KOPT-K1 (cell line): ENCODE measurements around the gene COPZ2.

Experiments
- H3K27ac ChIP-seq: fragments of 200-600 bp; sonication (generic); 2 replicates; pipeline ENCODE4 v1.5.1; 2016; ENCODE audit warnings: antibody characterized with exemption, mild to moderate bottlenecking, low read depth, low read length; ENCODE audit not compliant: poor library complexity, severe bottlenecking
- H3K36me3 ChIP-seq: fragments of 200-600 bp; sonication (generic); 2 replicates; pipeline ENCODE4 v1.5.1; 2017; ENCODE audit warnings: antibody characterized with exemption, mild to moderate bottlenecking, low read length, moderate library complexity; ENCODE audit not compliant: insufficient read depth
- H3K9me3 ChIP-seq: fragments of 200-600 bp; sonication (generic); 2 replicates; pipeline ENCODE4 v1.5.1; 2017; ENCODE audit warnings: antibody characterized with exemption, low read length, mild to moderate bottlenecking; ENCODE audit not compliant: insufficient read depth, poor library complexity, severe bottlenecking

COPZ2 gene

DNA sequence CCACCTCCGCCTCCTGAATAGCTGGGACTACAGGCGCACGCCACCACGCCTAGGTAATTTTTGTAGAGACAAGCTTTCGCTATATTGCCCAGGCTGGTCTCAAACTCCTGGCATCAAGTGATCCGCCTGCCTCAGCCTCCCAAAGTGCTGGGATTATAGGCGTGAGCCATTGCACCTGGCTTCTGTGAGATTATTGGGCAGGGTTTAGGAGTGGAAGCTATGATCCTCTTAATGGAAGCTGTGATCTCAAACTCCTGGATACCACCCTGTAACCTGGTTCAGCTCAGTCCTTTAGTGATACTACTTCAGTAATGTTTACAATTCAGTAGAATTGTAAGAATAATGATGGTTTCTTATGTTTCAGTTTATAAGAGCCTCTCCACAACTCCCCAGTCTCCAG, 24.7 kb upstream of the COPZ2 start:
- H3K27ac ChIP-seq: no peak overlapping the region
- H3K36me3 ChIP-seq: peaks cover 100% of the 10 kb centered on the region
- H3K9me3 ChIP-seq: no peaks in the 10 kb centered on the region

DNA sequence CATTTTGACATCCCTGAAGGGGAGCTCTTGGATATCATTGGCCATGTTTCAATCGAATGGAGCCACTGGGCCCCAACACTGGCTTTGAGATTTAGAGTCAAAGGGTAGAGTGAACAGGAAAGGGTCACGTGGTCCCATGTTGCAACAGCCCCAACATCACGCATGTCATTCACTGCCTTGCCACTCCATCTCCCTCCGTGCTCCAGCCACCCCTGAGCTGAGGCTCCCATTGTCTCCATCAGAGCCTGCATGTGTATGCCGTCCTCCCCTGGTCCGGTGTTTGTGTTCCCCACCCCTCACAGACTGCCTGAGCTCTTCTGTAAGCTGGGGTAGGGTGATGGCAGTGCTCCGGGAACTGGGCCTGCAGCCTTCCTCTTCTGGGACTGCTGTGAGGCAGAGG, 22.7 kb upstream of the COPZ2 start:
- H3K27ac ChIP-seq: no peak overlapping the region
- peaks cover 100% of the 10 kb centered on the region for H3K36me3 ChIP-seq
- H3K9me3 ChIP-seq: no peaks in the 10 kb centered on the region

DNA sequence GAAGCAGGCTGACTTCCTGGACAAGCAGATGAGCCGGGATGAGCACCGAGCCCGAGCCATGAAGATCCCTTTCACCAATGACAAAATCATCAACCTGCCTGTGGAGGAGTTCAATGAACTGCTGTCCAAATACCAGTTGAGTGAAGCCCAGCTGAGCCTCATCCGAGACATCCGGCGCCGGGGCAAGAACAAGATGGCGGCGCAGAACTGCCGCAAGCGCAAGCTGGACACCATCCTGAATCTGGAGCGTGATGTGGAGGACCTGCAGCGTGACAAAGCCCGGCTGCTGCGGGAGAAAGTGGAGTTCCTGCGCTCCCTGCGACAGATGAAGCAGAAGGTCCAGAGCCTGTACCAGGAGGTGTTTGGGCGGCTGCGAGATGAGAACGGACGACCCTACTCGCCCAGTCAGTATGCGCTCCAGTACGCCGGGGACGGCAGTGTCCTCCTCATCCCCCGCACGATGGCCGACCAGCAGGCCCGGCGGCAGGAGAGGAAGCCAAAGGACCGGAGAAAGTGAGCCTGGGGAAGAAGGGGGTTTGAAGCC, 21.6 kb upstream of the COPZ2 start:
- Histone ChIP-seq H3K27ac (no peak overlapping the region), H3K9me3 (no peaks in the 10 kb centered on the region), H3K36me3 (peaks cover 100% of the 10 kb centered on the region)

DNA sequence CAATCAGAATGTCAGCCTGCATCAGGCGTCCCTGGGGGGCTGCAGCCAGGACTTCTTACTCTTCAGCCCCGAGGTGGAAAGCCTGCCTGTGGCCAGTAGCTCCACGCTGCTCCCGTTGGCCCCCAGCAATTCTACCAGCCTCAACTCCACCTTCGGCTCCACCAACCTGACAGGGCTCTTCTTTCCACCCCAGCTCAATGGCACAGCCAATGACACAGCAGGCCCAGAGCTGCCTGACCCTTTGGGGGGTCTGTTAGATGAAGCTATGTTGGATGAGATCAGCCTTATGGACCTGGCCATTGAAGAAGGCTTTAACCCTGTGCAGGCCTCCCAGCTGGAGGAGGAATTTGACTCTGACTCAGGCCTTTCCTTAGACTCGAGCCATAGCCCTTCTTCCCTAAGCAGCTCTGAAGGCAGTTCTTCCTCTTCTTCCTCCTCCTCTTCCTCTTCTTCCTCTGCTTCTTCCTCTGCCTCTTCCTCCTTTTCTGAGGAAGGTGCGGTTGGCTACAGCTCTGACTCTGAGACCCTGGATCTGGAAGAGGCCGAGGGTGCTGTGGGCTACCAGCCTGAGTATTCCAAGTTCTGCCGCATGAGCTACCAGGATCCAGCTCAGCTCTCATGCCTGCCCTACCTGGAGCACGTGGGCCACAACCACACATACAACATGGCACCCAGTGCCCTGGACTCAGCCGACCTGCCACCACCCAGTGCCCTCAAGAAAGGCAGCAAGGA, 21.0 kb upstream of the COPZ2 start:
- H3K27ac ChIP-seq: no peak overlapping the region
- H3K9me3 ChIP-seq: no peaks in the 10 kb centered on the region
- peaks cover 100% of the 10 kb centered on the region for H3K36me3 ChIP-seq

DNA sequence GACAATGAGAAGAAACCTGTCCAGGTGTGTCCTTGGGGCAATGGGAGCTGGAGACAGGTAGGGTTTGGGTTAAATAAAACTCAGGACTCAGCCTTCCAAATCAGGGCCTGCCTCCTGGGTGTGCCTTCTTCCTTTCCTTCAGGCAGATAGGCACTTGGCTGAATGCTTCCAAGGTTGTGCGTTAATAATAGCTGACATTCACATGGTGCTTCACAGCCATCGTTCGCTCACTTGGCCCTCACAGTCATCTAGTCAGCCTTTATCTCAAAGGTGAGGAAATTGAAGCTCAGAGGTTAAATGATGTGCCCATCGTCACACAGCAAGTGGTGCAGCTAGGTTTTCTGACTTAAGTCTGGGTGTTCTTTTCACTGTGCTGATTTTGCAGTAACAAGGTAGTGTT, 20.0 kb upstream of the COPZ2 start:
- Histone ChIP-seq H3K27ac (no peak overlapping the region), H3K36me3 (peaks cover 100% of the 10 kb centered on the region), H3K9me3 (no peaks in the 10 kb centered on the region)

DNA sequence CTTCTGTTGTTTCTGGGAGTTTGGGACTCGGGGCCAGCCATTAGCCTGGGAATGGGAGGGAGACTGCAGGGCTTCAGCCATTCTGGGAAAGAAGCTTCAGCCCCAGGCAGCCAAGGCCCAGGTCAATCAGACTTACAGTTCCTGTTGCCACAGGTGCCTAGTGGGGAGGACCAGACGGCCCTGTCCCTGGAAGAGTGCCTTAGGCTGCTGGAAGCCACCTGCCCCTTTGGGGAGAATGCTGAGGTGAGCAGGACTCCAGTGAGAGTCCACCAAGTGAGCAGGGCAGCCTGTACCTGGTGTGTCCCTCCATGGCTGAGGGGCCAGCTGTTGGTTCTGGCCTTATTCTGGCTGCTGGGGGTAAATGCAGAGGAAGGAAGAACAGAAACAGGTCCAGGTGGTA, 19.3 kb upstream of the COPZ2 start:
- Histone ChIP-seq H3K27ac (no peak overlapping the region), H3K9me3 (no peaks in the 10 kb centered on the region), H3K36me3 (peaks cover 100% of the 10 kb centered on the region)

DNA sequence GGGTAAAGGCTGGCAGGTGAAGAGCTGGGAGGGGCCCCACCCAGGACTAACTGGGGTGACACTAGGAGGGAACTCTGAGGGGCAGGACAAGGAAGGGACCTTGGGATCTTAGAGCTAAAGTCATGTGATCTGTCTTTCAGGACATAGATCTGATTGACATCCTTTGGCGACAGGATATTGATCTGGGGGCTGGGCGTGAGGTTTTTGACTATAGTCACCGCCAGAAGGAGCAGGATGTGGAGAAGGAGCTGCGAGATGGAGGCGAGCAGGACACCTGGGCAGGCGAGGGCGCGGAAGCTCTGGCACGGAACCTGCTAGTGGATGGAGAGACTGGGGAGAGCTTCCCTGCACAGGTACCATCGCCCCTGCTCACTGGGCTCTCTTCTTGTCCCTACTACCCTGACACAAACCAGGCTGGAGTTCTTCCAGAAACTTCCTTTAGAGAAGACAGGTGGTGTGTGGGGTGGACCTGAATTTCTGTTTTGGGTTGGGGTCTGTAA, 18.7 kb upstream of the COPZ2 start:
- Histone ChIP-seq H3K9me3 (no peaks in the 10 kb centered on the region), H3K27ac (no peak overlapping the region), H3K36me3 (peaks cover 100% of the 10 kb centered on the region)

DNA sequence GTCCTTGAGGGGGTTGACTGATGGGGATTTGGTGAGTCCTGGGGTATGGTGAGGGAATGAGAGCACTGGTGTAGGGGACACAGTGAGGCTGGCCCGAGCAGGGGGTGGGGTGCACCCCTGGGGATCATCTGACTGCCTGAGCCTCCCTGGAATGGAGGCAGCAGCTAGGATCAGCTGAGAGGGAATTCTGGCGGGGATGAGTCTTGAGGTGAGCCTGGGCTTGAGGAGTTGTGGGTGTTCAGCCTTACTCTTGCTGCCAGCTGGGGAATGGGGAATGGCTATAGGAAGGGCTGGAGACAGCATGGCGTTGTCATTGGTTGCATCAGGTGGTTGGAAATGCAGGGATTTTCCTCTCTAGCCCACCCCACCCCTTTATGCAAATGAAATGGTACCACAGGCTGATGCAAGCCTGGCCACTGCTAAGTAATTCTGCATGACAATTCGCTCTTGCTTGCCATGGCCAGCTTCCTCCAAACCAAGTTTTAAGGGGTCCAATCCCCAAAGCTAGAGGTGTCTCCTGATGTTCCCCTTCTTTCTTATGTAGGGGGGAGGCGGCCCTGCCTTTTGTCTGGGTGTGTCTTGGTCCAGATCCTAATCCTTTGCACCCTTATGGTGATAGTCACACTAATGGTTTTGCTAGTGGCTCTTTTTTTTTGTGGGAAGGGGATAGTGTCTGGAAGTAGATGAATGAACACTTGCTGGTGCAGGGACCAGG, 18.1 kb upstream of the COPZ2 start:
- H3K27ac ChIP-seq: no peak overlapping the region
- peaks cover 100% of the 10 kb centered on the region for H3K36me3 ChIP-seq

DNA sequence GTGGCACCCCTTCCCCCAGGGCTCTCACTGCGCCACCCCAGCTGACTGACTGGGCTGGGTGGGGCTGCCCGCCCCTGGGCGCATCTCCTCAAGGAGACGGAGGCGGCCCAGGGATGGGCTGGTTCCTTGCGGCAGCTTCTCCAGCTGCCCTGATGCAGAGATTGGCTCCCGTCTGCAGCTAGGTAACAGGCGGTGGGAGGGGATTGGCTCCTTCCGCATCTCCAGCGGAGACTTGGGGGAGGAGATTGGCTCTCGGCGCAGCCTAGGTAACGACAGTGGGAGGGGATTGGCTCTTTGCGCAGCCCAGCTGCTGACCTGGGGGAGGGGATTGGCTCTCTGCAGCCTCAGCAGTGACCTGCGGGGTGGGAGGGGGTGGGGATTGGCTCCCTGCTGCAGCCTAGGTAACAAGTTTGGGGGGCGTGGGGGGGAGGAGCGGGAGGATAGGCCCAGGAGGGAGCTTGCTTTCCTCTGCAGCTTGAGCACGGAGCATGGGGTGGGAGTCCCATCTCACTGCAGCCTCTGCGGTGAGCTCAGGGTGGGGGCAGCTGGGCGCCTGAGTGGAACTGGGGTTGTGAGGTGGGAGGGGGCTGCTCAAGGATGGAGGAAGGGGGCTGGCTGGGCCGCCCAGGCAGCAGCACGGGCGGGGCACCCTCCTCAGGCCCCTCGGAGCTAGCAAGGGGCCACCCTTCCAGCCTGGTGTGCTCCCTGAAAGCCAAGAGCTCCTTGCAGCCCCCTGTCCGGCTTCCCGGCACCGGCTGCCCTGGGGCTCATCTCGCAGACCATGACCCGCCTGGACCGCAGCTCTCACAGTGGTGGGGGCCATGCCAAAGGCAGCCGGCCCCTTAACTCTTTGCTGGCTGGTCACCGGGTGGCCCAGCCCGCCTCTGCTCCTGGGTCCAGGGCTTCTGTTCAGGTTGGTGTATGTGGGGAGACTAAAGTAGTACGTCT, 16.9 kb upstream of the COPZ2 start:
- H3K36me3 ChIP-seq: peaks cover 92% of the 10 kb centered on the region
- H3K9me3 ChIP-seq: no peaks in the 10 kb centered on the region
- H3K27ac ChIP-seq: no peak overlapping the region

More for the DNA sequence above, 18.1 kb upstream of the COPZ2 start:
- H3K9me3 ChIP-seq: no peaks in the 10 kb centered on the region

DNA sequence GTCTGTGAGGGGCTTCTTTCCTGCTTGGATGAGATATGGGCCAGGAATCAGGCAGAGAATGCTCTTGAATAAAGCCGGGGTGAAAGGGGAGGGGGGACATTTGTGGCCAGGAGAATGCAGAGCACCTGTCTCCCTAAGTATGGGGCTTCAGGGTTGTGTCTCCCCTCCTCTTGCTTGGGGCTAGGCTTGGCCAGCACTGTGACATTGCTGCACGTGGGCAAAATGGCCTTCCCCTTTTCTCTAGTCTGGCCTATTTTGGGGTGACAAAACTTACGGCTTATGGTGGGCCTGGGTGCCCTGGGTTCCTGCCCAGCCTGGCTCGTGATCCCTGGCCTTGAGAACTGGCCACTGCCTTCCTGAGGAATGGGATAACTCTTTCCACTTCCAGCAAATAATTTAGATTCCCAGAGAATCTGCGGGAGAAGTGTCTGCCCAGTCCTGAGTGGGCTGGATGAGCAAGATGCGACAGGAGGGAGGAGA, 16.2 kb upstream of the COPZ2 start:
- H3K9me3 ChIP-seq: no peaks in the 10 kb centered on the region
- H3K27ac ChIP-seq: no peak overlapping the region
- H3K36me3 ChIP-seq: peaks cover 85% of the 10 kb centered on the region

DNA sequence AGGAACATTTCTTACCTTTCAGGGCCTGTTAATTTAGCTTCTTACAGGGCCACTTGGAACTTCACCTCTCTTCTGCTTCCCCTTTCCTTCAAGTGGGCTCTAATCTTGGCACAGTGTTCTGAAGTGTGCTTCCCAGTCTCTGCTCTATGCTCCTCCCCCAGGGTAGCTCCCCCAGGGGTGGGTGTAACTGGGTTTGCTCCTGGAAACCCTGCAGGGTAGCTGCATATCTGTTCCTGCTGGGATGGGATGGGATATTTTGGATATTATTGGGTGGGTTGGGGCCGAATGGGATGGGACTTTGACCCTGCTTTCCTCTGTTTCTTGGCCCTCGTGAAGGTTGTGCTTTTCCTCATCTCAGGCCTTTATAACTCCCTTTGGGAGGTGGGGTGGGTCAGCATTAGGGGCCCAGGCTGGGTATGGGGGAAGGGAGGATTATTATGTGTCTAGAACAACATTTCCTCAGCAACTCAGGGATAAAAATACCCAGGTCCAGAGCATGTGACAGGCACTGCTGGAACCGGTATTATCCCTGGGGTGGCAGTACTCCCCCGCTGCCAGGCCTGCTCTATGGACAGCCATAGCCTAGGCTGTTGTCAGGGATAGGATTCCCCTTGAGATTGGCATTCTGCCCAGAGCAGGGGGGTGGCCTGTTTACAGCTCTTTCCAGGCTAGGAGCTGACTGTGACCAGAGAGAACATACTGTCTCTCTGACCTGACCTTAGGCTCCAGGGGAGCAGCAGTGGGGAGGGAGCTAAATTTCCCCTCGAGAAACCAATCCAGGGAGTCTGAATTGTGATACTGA, 15.6 kb upstream of the COPZ2 start:
- H3K9me3 ChIP-seq: no peaks in the 10 kb centered on the region
- H3K36me3 ChIP-seq: peaks cover 79% of the 10 kb centered on the region
- no peak overlapping the region for H3K27ac ChIP-seq

DNA sequence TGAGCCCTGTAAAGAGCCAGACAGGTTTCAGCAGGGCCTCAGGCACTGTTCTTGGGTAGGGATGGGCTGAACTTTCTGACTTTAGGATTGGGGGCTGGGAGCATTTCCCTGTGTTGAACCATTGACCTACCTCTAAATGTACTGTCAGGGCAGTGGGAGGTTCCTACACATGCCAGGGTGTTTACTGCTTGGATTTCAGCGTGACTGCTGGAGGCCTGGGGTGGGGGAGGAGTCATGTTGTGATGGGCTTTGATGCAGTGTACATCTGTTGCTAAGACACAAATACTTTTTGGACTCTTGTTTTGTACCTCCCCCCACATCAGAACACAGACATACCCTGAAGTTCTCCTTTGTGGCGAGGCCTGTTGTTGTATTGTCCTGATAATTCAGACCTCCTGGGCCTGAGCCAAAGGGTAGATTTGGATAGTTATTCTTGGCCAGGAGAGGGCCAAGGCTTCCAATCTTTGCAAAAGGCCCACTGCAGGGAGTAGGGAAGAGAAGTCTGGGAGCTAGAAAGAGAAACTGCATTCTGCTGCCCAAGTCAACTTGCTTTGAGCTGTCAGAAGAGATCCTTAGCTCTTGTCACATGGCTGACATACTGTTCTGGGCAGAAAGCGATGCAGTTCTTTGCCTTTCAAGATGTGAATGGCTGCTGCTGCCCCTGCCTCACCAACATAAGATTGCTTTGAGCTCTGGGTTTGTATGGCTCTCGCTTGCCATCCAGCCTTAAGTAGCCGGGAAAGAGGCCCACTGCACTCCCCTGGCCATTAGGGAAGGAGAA, 14.3 kb upstream of the COPZ2 start:
- no peak overlapping the region for H3K27ac ChIP-seq
- no peaks in the 10 kb centered on the region for H3K9me3 ChIP-seq
- peaks cover 66% of the 10 kb centered on the region for H3K36me3 ChIP-seq

DNA sequence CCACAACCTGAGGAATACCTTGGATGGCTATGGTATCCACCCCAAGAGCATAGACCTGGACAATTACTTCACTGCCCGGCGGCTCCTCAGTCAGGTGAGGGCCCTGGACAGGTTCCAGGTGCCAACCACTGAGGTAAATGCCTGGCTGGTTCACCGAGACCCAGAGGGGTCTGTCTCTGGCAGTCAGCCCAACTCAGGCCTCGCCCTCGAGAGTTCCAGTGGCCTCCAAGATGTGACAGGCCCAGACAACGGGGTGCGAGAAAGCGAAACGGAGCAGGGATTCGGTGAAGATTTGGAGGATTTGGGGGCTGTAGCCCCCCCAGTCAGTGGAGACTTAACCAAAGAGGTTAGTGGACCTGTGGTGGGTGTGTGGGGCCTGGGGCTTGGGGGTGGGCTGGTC, 13.7 kb upstream of the COPZ2 start:
- Histone ChIP-seq H3K27ac (no peak overlapping the region), H3K9me3 (no peaks in the 10 kb centered on the region), H3K36me3 (peaks cover 60% of the 10 kb centered on the region)
